HG03139 (cell line): ENCODE results near the gene LARP4B.

Experiments
- ATAC-seq: cut with Tn5 transposase; IDR thresholded peaks from one replicate; pipeline ENCODE4 v1.9.1; 2021; ENCODE audit not compliant: unreplicated experiment

LARP4B gene

GRCh38 chr10:790821-791551 is 140.5 kb downstream of the LARP4B start:
- no peak for ATAC-seq

GRCh38 chr10:789831-790701 is 141.4 kb downstream of the LARP4B start:
- ATAC-seq, result no peak

- ATAC-seq, result no peak
Measured at GRCh38 chr10:788796-789748, 142.4 kb downstream of the LARP4B start.

- ATAC-seq, result no peak
Measured at GRCh38 chr10:787933-788651, 143.4 kb downstream of the LARP4B start.

- no peak for ATAC-seq
Measured at GRCh38 chr10:786633-787474, 144.7 kb downstream of the LARP4B start.

GRCh38 chr10:785861-786214 is 145.7 kb downstream of the LARP4B start:
- no peak for ATAC-seq

- no peak for ATAC-seq
Measured at GRCh38 chr10:785089-785860, 146.2 kb downstream of the LARP4B start.

- no peak for ATAC-seq
Measured at GRCh38 chr10:784403-785088, 147.0 kb downstream of the LARP4B start.

- ATAC-seq, result no peak
Measured at GRCh38 chr10:782751-783648, 148.5 kb downstream of the LARP4B start.

GRCh38 chr10:780536-781524 is 150.7 kb downstream of the LARP4B start:
- no peak for ATAC-seq

- no peak for ATAC-seq
Measured at GRCh38 chr10:778626-779330, 152.7 kb downstream of the LARP4B start.

- no peak for ATAC-seq
Measured at GRCh38 chr10:777913-778479, 153.5 kb downstream of the LARP4B start.

GRCh38 chr10:776772-777171 is 154.7 kb downstream of the LARP4B start:
- no peak for ATAC-seq

- no peak for ATAC-seq
Measured at GRCh38 chr10:775245-776075, 156.0 kb downstream of the LARP4B start.
